HepG2 (cell line): ENCODE measurements around the gene HARBI1. TPM values are rescaled to one million over a fixed set of nuclear protein-coding genes. Genes with fewer than 3 reads are reported as not detected.

ENCODE experiments used
- ATAC-seq: fragments of 200-7000 bp; cut with Tn5 transposase; 3 replicates; pipeline ENCODE4 v1.9.1; 2020; ENCODE audit warnings: mild to moderate bottlenecking, moderate library complexity
- BruUV-seq: library from RNA; stranded (reverse); fragments of 400-500 nt; replicated peaks from 2 replicates; lab custom pipeline; 2021; lab: Mats Ljungman, UMichigan
- CTCF ChIA-PET: fragments of 300-600 bp; formaldehyde crosslinking; extraction: SDS; loops from one replicate; lab custom pipeline; 2021; ENCODE audit warnings: low total read pairs, inconsistent platforms, low intra/inter-chr PET ratio; lab: Yijun Ruan, JAX
- POLR2A ChIA-PET: fragments of 350-600 bp; sonication (Branson Sonifier 250); formaldehyde crosslinking; loops from one replicate; lab custom pipeline; 2020; ENCODE audit warnings: antibody characterized with exemption, inconsistent platforms; lab: Yijun Ruan, JAX
- DNase-seq: peaks from one replicate; pipeline ENCODE4 v3.0.0-alpha.2; 2015; ENCODE audit warnings: low spot score
- FAIRE-seq: peaks from 3 replicates; lab custom pipeline; 2011; peaks lifted over from hg19 to GRCh38; lab: Jason Lieb, UNC
- H2AFZ ChIP-seq: one replicate; pipeline ENCODE4 v1.6.1; 2011; ENCODE audit warnings: low read length, inconsistent platforms
- H3K27ac ChIP-seq: fragments of 300-600 bp; 3 replicates; pipeline ENCODE4 v1.8.0; 2011; ENCODE audit warnings: mixed run types, mild to moderate bottlenecking, mixed read lengths, low read length, inconsistent platforms; ENCODE audit not compliant: insufficient read depth; ENCODE audit errors: extremely low read length
- H3K27me3 ChIP-seq, 2 experiments: fragments of 200-600 bp in 1 of 2; 2 replicates in 1 of 2; 3 replicates in 1 of 2; pipeline versions ENCODE4 v1.6.0 to v1.8.0; 2011; ENCODE audit warnings: low read length in 2 of 2, mild to moderate bottlenecking in 2 of 2, moderate library complexity in 2 of 2, inconsistent platforms in 1 of 2; ENCODE audit not compliant: insufficient read depth in 2 of 2, control insufficient read depth in 1 of 2
- H3K36me3 ChIP-seq, 2 experiments: fragments of 200-600 bp in 1 of 2; replicated peaks in 1 of 2; 2 replicates in 1 of 2; 3 replicates in 1 of 2; pipeline versions ENCODE4 v1.5.1 to v1.8.0; 2011; ENCODE audit warnings: low read length in 2 of 2, inconsistent platforms in 1 of 2; ENCODE audit not compliant: insufficient read depth in 2 of 2, control insufficient read depth in 1 of 2
- H3K4me1 ChIP-seq: 2 replicates; pipeline ENCODE4 v1.5.1; 2012; ENCODE audit warnings: low read length, inconsistent platforms; ENCODE audit not compliant: insufficient read depth
- H3K4me2 ChIP-seq: 2 replicates; pipeline ENCODE4 v1.6.0; 2011; ENCODE audit warnings: low read depth, low read length, inconsistent platforms
- H3K4me3 ChIP-seq, 3 experiments: fragments of 200-600 bp in 1 of 3; sonication (generic), shearing (Covaris generic) in 1 of 3; replicated peaks in 1 of 3; 2 replicates each; pipeline ENCODE4 v1.5.1; 2011 to 2016; ENCODE audit warnings: low read length in 3 of 3, inconsistent platforms in 2 of 3, low read depth in 2 of 3, mild to moderate bottlenecking in 2 of 3, control low read depth in 1 of 3, mixed read lengths in 1 of 3; ENCODE audit not compliant: insufficient read depth in 1 of 3
- H3K79me2 ChIP-seq: one replicate; pipeline ENCODE4 v1.6.1; 2011; ENCODE audit warnings: low read length, inconsistent platforms; ENCODE audit not compliant: insufficient read depth
- H3K9ac ChIP-seq: 2 replicates; pipeline ENCODE4 v1.6.0; 2011; ENCODE audit warnings: mild to moderate bottlenecking, low read depth, low read length, inconsistent platforms; ENCODE audit not compliant: insufficient read depth
- H3K9me3 ChIP-seq: 2 replicates; pipeline ENCODE4 v1.5.1; 2012; ENCODE audit warnings: mild to moderate bottlenecking, low read length
- H4K20me1 ChIP-seq: 2 replicates; pipeline ENCODE4 v1.6.0; 2011; ENCODE audit warnings: inconsistent platforms, mild to moderate bottlenecking, low read length, moderate library complexity; ENCODE audit not compliant: insufficient read depth
- ARNT ChIP-seq: fragments of 450-650 bp; IDR thresholded peaks from 2 replicates; pipeline ENCODE4 v1.6.1; 2017
- CERS6 ChIP-seq: sonication (generic); formaldehyde crosslinking; IDR thresholded peaks from 2 replicates; pipeline ENCODE4 v1.5.0; 2020; ENCODE audit warnings: missing genetic modification reagents
- CREB1 ChIP-seq, 2 experiments: fragments of 450-650 bp in 1 of 2; IDR thresholded peaks; 2 replicates each; pipeline ENCODE4 v1.6.1; 2016 to 2017; ENCODE audit warnings: control low read depth in 1 of 2, mild to moderate bottlenecking in 1 of 2, missing compliant biosample characterization in 1 of 2, missing genetic modification characterization in 1 of 2
- E2F1 ChIP-seq: sonication (generic); formaldehyde crosslinking; IDR thresholded peaks from 2 replicates; pipeline ENCODE4 v1.5.0; 2020; ENCODE audit warnings: missing genetic modification reagents
- GLI4 ChIP-seq: sonication (generic); formaldehyde crosslinking; IDR thresholded peaks from 2 replicates; pipeline ENCODE4 v1.5.1; 2020; ENCODE audit warnings: missing genetic modification reagents, mild to moderate bottlenecking, moderate library complexity, borderline replicate concordance
- HNRNPLL ChIP-seq: fragments of 200-400 bp; formaldehyde crosslinking; IDR thresholded peaks from 2 replicates; pipeline ENCODE4 v1.6.1; 2017; ENCODE audit warnings: mild to moderate bottlenecking, low read depth, low read length; ENCODE audit not compliant: poor library complexity, severe bottlenecking
- NR2F6 ChIP-seq, 2 experiments: IDR thresholded peaks; 2 replicates each; pipeline ENCODE4 v1.6.1; 2016; ENCODE audit warnings: antibody characterized with exemption in 1 of 2, mild to moderate bottlenecking in 1 of 2
- SNAPC2 ChIP-seq: sonication (generic); formaldehyde crosslinking; IDR thresholded peaks from 2 replicates; pipeline ENCODE4 v1.8.1; 2022; ENCODE audit warnings: mild to moderate bottlenecking, missing genetic modification reagents
- SRSF9 ChIP-seq: fragments of 200-400 bp; formaldehyde crosslinking; IDR thresholded peaks from 2 replicates; pipeline ENCODE4 v1.6.1; 2018; ENCODE audit warnings: borderline replicate concordance, mild to moderate bottlenecking, low read depth, low read length; ENCODE audit not compliant: insufficient read depth, poor library complexity, severe bottlenecking
- TBP ChIP-seq: sonication (generic); formaldehyde crosslinking; IDR thresholded peaks from 2 replicates; pipeline ENCODE4 v1.5.0; 2020; ENCODE audit warnings: missing genetic modification reagents
- ZBTB34 ChIP-seq: sonication (generic); formaldehyde crosslinking; IDR thresholded peaks from 2 replicates; pipeline ENCODE4 v1.8.0; 2022; ENCODE audit warnings: mild to moderate bottlenecking, missing genetic modification reagents
- ZMYM4 ChIP-seq: sonication (generic); formaldehyde crosslinking; IDR thresholded peaks from 2 replicates; pipeline ENCODE4 v1.8.1; 2023; ENCODE audit warnings: mild to moderate bottlenecking, missing genetic modification reagents
- ZNF264 ChIP-seq: sonication (generic); formaldehyde crosslinking; IDR thresholded peaks from 2 replicates; pipeline ENCODE4 v1.4.0; 2020; ENCODE audit warnings: missing genetic modification reagents
- WGBS: methylation state at CpG from one replicate; pipeline ENCODE4 v1.1.6; 2017; ENCODE audit warnings: low lambda C conversion rate; 5-methylcytosine and 5-hydroxymethylcytosine counted together
- in situ Hi-C: cut with HindIII; loops from 2 replicates; pipeline ENCODE4 v1.10.0; 2017; ENCODE audit warnings: low pct_unique_long_range_greater_than_20kb; ENCODE audit not compliant: extremely low pct_ligation_motif_present
- intact Hi-C: fragments of 100-400 bp; cut with micrococcal nuclease; formaldehyde crosslinking; loops from one replicate; pipeline ENCODE4 v1.10.0; 2022; ENCODE audit not compliant: unreplicated experiment
- polyA plus RNA-seq, 8 experiments: library from polyadenylated mRNA; depleted of rRNA in 3 of 8; stranded (reverse) in 7 of 8; unstranded in 1 of 8; fragments of >200 nt; fragmentation: Illumina TruSeq in 4 of 8; extraction: Trizol in 4 of 8; gene quantifications; 2 replicates each; pipeline versions ENCODE4 v1.2.1 to v1.2.3, GENCODE V29; 2011 to 2016; ENCODE audit warnings: low read depth in 4 of 8, missing spikeins in 1 of 8, mixed read lengths in 1 of 8; ENCODE audit not compliant: insufficient read depth in 1 of 8
- total RNA-seq, 5 experiments: library from RNA; depleted of rRNA; stranded (reverse); fragments of >200 nt; fragmentation: Illumina TruSeq; extraction: Trizol; gene quantifications; 2 replicates each; pipeline ENCODE4 v1.2.3, GENCODE V29; 2016; ENCODE audit warnings: low read depth in 1 of 5
- TF ChIP-seq, protein P1 (sequence below): sonication (generic); formaldehyde crosslinking; IDR thresholded peaks from 2 replicates; pipeline ENCODE4 v1.8.0; 2022; ENCODE audit warnings: low read depth, missing genetic modification reagents
- TF ChIP-seq, protein P2 (sequence below): sonication (generic); formaldehyde crosslinking; IDR thresholded peaks from 2 replicates; pipeline ENCODE4 v1.4.0; 2020; ENCODE audit warnings: missing genetic modification reagents

HARBI1 gene
- total and polyA plus RNA-seq, 2 of the 13 experiments (the other 11 are each of a cell fraction or from before 2014, with no cell fraction given), result 2.5 to 4.8 TPM

GRCh38 chr11:46593550-46594373 is 23.3 kb downstream of the HARBI1 start, which contains the start of gene AMBRA1:
TSS of gene AMBRA1 (minus strand) at chr11:46594023. CDS start at chr11:46548380, 45,643 bp downstream.
- ATAC-seq (peak; percentile 74), FAIRE-seq (peak; percentile 51), DNase-seq (peak; percentile 95)
- POLR2A ChIA-PET, result interaction anchor here (0.7 to 2.2 kb wide), 14 partner anchors 12 to 655 kb away, joined by 3 to 20 read pairs (median 5); partner anchors contain the start of genes ACP2 and ATG13
- Histone ChIP-seq H3K4me3 (peak within 1 kb of the TSS; percentile 73 to 97 (median 87)), H3K9me3 (no peaks in the 10 kb centered on the region), H3K27ac (peak within 1 kb of the TSS; percentile 97), H3K27me3 (peaks cover 0 to 4% of the 10 kb centered on the region in 2 experiments; a peak in 1 of 5 replicates), H2AFZ (peak within 1 kb of the TSS; percentile 59), H4K20me1 (peaks cover 16% of the 10 kb centered on the region; the same call in 1 of the 2 replicates), H3K4me2 (peak within 1 kb of the TSS; percentile 86), H3K4me1 (peaks cover 64% of the 10 kb centered on the region), H3K79me2 (peaks cover 59% of the 10 kb centered on the region), H3K9ac (peak within 1 kb of the TSS; percentile 91), H3K36me3 (no peaks in the 10 kb centered on the region; a peak in 1 of 5 replicates)
- in situ Hi-C loops, result no loop called here
- under 1% methylated on average over 46 of the region's 54 CpGs for WGBS
- intact Hi-C loops, result loop anchor here (1.0 to 2.0 kb wide), 2 partner anchors 23 to 39 kb away; partner anchors contain the start of genes ATG13 and HARBI1
- TSS peak; percentile 89 for BruUV-seq
- CTCF ChIA-PET, result no interaction called here
- no peak for TF ChIP-seq ARNT
- TF ChIP-seq HNRNPLL, result peak; percentile 79
- no peak for TF ChIP-seq CREB1 (IDR thresholded peaks at IDR 0.05)
- peak; percentile 81 for TF ChIP-seq CREB1 (CRISPR knock-in tag; IDR thresholded peaks at IDR 0.05)
- no peak for TF ChIP-seq E2F1 (CRISPR knock-in tag)
- TF ChIP-seq SNAPC2 (CRISPR knock-in tag), result no peak
- no peak for TF ChIP-seq ZBTB34 (CRISPR knock-in tag)
- TF ChIP-seq, protein P1, sequence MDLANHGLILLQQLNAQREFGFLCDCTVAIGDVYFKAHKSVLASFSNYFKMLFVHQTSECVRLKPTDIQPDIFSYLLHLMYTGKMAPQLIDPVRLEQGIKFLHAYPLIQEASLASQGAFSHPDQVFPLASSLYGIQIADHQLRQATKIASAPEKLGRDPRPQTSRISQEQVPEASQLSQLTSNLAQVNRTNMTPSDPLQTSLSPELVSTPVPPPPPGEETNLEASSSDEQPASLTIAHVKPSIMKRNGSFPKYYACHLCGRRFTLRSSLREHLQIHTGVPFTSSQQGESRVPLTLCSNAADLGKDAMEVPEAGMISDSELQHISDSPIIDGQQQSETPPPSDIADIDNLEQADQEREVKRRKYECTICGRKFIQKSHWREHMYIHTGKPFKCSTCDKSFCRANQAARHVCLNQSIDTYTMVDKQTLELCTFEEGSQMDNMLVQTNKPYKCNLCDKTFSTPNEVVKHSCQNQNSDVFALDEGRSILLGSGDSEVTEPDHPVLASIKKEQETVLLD, result no peak
- TF ChIP-seq TBP, result no peak
- TF ChIP-seq NR2F6 (IDR thresholded peaks at IDR 0.05), result peak; percentile 55; the same call in 1 of the 2 replicates
- peak; percentile 52 for TF ChIP-seq NR2F6 (CRISPR knock-in tag; IDR thresholded peaks at IDR 0.05)
- no peak for TF ChIP-seq CERS6 (CRISPR knock-in tag)
- no peak for TF ChIP-seq GLI4
- TF ChIP-seq ZNF264 (CRISPR knock-in tag), result no peak
- peak; percentile 77 for TF ChIP-seq ZMYM4 (CRISPR knock-in tag)
- no peak for TF ChIP-seq SRSF9
- TF ChIP-seq, protein P2, sequence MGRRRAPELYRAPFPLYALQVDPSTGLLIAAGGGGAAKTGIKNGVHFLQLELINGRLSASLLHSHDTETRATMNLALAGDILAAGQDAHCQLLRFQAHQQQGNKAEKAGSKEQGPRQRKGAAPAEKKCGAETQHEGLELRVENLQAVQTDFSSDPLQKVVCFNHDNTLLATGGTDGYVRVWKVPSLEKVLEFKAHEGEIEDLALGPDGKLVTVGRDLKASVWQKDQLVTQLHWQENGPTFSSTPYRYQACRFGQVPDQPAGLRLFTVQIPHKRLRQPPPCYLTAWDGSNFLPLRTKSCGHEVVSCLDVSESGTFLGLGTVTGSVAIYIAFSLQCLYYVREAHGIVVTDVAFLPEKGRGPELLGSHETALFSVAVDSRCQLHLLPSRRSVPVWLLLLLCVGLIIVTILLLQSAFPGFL (CRISPR knock-in tag), result no peak
